Measurements from ENCODE around the gene HADHB. TPM values are rescaled to one million over a fixed set of nuclear protein-coding genes. Genes with fewer than 3 reads are reported as not detected.

The HADHB gene
- total and polyA plus RNA-seq, 2 of the 13 experiments (the other 11 are each of a cell fraction or from before 2014, with no cell fraction given): 112 to 238 TPM

- TF ChIP-seq AHDC1 (CRISPR knock-in tag; IDR thresholded peaks at IDR 0.05; ENCODE audit: borderline replicate concordance): no peak
- TF ChIP-seq GMEB1 (CRISPR knock-in tag; IDR thresholded peaks at IDR 0.05; ENCODE audit: borderline replicate concordance): no peak
- TF ChIP-seq RCOR2 (CRISPR knock-in tag; IDR thresholded peaks at IDR 0.05): no peak
- no peak for TF ChIP-seq SRSF1 (optimal IDR thresholded peaks at IDR 0.05; ENCODE audit: low read depth, low read length)
- no peak for TF ChIP-seq TBX2 (CRISPR knock-in tag; IDR thresholded peaks at IDR 0.05; ENCODE audit: borderline replicate concordance)
- no peak for TF ChIP-seq LCORL (IDR thresholded peaks at IDR 0.05)
- no peak for TF ChIP-seq LCORL (CRISPR knock-in tag; IDR thresholded peaks at IDR 0.05)
- no peak for TF ChIP-seq NFIC (IDR thresholded peaks at IDR 0.05; ENCODE audit: low read length)
- TF ChIP-seq ZNF616 (CRISPR knock-in tag; IDR thresholded peaks at IDR 0.05; ENCODE audit: low read depth): no peak
- TF ChIP-seq ATM (IDR thresholded peaks at IDR 0.05; ENCODE audit: borderline replicate concordance): no peak
- no peak for TF ChIP-seq SIN3A (IDR thresholded peaks at IDR 0.05; ENCODE audit: borderline replicate concordance, low read depth, low read length)
Observed at GRCh38 chr2:26214759-26215158, 30.0 kb upstream of the HADHB start (continued).
